PFSK-1 (cell line): ENCODE data around the gene MRPL33.

Experiments used
- POLR2AphosphoS5 ChIP-seq: IDR thresholded peaks from 2 replicates; pipeline ENCODE4 v1.6.1; 2012; ENCODE audit warnings: low read depth, mild to moderate bottlenecking, control low read depth, low read length, moderate library complexity
- TF ChIP-seq, protein P1 (sequence below), 2 experiments: IDR thresholded peaks; 2 replicates each; pipeline versions ENCODE4 v1.6.1 to v1.8.0; 2011 to 2012; ENCODE audit warnings: low read depth in 2 of 2, low read length in 2 of 2, control low read depth in 1 of 2, inconsistent platforms in 1 of 2, mild to moderate bottlenecking in 1 of 2, moderate library complexity in 1 of 2; ENCODE audit not compliant: insufficient read depth in 1 of 2

DNA sequence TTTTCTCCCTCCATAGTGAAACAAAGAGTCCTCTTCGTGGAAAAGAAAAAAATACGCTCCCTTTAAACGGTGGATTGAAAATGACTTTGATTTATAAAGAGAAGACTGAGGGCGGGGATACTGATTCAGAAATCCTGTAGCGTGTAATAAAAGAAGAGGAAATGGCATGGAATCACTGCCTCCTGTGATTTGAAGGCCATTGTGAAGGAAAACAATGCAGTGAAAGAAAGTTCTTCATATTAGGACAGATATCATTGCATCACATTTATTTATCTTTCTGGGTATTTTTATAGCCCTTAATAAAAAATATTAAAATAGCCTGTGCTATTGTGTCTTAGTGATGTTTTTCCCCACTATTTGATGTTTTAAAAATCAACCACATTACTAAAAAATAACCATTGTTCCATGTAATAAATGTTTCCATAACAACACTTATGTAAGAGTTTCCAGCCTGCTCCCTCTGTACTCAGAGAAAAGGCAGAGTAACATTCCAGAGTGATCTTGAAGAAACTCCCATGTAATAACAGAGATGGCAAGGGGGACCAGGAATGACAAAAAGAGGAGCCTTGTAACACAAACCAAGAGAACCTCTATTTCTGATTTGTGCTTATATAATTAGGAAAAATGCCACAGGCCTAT is 8.0 kb downstream of the MRPL33 start:
- TF ChIP-seq POLR2AphosphoS5 = no peak
- TF ChIP-seq, protein P1, sequence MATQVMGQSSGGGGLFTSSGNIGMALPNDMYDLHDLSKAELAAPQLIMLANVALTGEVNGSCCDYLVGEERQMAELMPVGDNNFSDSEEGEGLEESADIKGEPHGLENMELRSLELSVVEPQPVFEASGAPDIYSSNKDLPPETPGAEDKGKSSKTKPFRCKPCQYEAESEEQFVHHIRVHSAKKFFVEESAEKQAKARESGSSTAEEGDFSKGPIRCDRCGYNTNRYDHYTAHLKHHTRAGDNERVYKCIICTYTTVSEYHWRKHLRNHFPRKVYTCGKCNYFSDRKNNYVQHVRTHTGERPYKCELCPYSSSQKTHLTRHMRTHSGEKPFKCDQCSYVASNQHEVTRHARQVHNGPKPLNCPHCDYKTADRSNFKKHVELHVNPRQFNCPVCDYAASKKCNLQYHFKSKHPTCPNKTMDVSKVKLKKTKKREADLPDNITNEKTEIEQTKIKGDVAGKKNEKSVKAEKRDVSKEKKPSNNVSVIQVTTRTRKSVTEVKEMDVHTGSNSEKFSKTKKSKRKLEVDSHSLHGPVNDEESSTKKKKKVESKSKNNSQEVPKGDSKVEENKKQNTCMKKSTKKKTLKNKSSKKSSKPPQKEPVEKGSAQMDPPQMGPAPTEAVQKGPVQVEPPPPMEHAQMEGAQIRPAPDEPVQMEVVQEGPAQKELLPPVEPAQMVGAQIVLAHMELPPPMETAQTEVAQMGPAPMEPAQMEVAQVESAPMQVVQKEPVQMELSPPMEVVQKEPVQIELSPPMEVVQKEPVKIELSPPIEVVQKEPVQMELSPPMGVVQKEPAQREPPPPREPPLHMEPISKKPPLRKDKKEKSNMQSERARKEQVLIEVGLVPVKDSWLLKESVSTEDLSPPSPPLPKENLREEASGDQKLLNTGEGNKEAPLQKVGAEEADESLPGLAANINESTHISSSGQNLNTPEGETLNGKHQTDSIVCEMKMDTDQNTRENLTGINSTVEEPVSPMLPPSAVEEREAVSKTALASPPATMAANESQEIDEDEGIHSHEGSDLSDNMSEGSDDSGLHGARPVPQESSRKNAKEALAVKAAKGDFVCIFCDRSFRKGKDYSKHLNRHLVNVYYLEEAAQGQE (IDR thresholded peaks at IDR 0.05; ENCODE audit: insufficient read depth in 1 of 2, low read depth in 2 of 2, low read length in 2 of 2) = no peak
